GM19468 (cell line): Measurements from ENCODE around the gene ITGAD.

Experiments
- ATAC-seq: cut with Tn5 transposase; IDR thresholded peaks from one replicate; pipeline ENCODE4 v1.9.1; 2021; ENCODE audit warnings: mild to moderate bottlenecking, moderate library complexity, moderate number of reproducible peaks; ENCODE audit not compliant: unreplicated experiment; ENCODE audit errors: extremely low read depth

Gene ITGAD

GRCh38 chr16:31393056-31393455 lies at the start of gene ITGAD:
ITGAD (plus strand) TSS chr16:31393335; CDS start chr16:31393361, 26 bp downstream.
- ATAC-seq = no peak

DNA sequence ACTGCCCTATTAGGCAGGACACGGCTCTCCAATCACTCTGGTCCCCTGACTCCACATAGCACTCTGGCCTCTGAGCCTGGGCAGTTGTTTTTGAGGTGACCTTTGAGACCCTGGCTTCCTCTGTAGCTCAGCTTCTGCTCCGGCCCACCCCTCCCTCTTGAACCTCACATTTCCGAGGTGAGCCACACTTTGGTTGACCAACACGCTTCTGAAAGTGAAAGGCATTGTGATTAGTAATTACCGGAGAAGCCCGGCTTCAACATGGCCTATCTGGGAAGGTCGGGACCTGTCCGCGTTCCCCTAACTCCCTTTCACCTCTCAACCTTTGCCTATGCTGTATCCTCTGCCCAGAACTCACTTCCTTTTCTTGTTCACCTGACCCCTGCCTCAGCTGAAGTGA lies 48.4 kb upstream of the ITGAD start:
- no peak for ATAC-seq

DNA sequence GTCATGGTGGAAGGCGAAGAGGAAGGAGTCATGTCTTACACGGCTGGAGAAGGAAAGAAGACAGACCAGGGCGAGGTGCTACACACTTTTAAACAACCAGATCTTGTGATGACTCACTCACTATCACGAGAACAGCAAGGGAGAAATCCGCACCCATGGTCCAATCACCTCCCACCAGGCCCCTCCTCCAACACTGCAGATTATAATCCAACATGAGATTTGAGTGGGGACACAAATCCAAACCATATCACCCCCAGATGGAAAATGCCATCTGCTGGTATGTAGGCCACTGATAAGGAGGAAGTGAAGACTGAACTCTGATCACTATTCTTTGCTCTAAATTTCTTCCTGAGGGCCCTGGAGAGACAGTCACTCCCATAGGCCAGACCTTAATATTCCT lies 45.7 kb upstream of the ITGAD start:
- ATAC-seq = no peak

GRCh38 chr16:31348579-31348978 lies 44.6 kb upstream of the ITGAD start:
- no peak for ATAC-seq

GRCh38 chr16:31350275-31351005 lies 42.7 kb upstream of the ITGAD start:
- ATAC-seq = no peak

DNA sequence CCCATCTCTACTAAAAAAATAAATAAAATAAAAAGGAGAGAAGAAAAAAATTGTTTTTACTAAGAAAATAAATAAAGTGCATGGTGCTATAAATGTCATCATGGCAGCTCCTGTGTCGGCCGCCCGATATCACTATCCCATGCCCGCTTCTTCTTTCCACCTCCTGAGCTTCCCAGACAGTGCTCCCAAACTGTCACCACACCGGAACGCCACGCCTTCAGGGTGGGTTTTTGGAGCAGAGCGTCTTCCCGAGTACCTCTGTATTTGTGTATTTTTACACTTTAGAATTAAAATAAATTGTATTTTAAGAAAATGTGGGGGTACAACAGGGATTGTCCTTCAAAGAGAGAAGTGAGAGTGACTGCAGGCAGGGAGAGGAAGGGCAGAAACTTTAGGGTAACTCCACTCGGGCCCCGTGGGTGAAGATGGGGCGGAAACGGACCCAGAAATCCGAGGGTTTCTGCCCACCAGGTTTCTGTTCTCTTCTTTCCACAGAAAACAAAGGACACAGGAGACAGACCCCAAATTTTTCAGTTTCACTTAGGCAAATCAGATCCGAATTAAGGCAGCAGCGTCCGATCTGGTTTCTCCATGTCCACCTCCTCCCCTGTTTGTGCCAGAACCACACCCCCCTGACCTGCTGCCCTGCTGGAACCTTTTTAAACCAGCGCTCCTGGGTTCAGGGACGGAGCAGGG lies 41.7 kb upstream of the ITGAD start:
- ATAC-seq = no peak

GRCh38 chr16:31351942-31352325 lies 41.2 kb upstream of the ITGAD start:
- ATAC-seq = no peak

DNA sequence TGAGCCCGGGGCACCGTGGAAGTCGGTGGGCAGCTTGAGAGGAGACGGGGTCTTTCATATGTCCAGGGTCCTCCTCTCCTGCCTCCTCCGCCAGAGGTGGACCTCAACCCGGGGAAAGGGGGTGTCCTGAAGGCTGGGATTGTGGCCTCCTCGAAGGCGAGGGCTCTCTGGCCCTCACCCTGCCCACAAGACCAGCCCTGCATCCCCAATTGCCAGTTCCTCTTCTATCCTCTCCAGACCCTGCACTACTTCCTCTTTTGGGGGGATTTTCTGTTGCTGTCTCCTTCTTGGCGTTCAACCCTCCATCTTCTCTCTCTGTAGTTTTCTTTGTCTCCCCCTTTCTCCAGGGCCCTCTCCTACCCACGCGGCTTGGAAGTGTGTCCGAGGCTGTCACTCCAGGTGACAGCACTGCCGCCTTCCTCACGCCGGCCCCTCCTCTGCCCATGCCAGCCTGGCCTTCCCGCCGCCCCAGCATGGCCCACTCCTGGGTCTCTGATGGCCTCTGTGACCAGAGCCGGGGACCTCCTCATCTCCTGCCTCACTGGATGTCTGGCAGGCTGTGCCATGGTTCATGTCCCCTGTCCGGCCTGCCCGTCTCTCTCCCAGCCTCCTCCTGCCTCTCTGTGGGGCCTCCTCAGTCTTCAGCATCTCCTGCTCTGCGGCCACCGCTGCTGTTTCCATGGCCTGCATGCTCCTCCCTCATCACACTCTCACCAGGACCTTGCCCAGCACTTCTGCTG lies 40.6 kb upstream of the ITGAD start:
- no peak for ATAC-seq

DNA sequence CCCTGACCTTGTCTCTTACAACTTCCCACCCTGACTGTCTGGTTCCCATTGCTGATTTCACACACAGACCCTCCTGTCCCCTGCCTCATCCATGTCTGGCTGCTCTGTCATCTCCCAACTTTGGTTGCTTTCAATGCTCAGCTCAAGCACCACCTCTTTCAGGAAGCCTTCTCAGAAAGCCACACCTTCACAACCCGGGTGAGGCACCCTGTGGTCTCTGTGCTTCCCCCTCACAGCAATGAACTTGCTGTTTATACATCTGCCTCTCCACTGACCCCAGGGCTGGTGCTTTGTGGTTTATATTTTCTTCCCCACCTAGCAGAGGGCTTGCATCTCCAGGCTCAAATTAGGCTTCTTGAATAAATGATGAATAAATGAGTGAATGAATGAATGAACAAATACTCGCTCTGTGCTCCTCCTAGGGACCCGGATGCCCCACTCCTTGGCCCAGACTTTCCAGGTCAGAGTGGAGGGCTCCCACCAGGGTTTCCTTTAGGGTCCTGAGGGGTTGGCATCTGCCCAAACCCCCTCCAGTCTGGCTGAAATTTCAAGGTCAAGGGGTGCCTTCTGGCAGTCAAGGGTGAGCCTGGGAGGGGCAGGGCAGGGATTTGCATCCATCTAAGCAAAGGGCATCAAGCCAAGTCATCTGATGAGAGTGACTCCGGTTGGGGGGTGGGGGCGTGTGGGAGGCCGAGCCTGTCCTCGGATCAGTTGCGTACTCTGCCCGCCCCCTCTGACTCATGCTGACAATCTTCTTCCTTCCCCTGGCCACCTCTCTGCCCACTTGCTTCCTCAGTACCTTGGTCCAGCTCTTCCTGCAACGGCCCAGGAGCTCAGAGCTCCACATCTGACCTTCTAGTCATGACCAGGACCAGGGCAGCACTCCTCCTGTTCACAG lies 38.5 kb upstream of the ITGAD start, which contains the start of gene ITGAX:
Gene ITGAX, plus strand, starts transcription at position 783 of the 898 bp plus-strand sequence. Its CDS starts 79 bp downstream, at position 862.
- no peak for ATAC-seq

DNA sequence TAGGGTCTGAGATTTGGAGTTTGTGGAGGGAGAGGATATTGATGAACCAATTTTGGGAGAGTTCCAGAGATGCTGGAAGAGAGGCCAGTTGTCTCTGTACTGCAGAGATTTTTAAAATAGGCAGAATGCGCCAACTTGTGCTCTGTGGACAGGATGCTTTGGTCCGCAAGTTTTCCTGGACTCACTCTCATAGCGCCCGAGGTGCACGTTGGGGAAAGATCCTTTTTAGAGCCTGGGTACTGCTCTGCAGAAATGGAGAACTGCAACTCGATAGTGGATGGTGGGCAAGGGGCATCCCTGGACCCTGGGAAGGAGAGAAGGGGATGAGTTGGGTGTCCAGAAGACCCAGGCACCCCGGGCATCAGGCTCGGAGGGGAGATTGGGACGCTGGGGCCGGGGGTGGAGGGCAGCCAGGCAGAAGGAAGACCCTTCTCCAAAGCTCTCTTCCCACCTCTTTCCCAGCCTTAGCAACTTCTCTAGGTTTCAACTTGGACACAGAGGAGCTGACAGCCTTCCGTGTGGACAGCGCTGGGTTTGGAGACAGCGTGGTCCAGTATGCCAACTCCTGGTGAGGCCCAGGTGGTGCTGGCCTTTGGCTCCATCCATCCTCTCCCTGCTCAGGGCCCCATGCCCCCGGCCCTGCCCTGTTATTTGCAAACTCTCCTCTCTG lies 37.6 kb upstream of the ITGAD start:
- ATAC-seq = no peak

DNA sequence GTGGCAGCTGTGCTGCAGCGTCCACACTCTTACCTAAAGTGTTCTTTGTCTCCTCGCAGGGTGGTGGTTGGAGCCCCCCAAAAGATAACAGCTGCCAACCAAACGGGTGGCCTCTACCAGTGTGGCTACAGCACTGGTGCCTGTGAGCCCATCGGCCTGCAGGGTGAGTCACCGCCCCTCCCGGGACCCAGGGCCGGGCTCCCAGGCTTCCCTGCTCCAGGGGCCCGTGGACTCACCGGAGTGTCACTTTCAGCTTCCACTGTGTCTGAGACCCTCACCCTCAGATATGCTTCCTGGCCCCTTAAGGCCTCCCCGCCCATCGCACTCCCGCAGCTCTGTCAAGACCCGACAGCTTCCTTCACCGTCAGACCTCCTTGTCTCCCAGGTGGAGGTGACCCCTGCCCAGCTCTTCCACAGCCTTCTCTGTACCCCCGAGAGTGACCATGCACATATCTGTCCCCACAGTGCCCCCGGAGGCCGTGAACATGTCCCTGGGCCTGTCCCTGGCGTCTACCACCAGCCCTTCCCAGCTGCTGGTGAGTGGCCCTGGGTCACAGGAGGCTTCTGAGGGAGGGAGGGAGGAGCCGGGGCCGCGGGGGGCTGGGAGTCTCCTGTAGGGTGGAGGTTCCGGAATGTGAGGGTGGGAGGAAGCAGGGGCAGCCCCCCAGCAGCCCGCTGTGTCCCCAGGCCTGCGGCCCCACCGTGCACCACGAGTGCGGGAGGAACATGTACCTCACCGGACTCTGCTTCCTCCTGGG lies 36.4 kb upstream of the ITGAD start:
- ATAC-seq = no peak

GRCh38 chr16:31357324-31358109 lies 35.6 kb upstream of the ITGAD start:
- ATAC-seq = no peak

GRCh38 chr16:31360251-31360650 lies 32.9 kb upstream of the ITGAD start:
- no peak for ATAC-seq

- ATAC-seq = no peak
These were observed 31.7 kb upstream of the ITGAD start for GRCh38 chr16:31361201-31362110.

DNA sequence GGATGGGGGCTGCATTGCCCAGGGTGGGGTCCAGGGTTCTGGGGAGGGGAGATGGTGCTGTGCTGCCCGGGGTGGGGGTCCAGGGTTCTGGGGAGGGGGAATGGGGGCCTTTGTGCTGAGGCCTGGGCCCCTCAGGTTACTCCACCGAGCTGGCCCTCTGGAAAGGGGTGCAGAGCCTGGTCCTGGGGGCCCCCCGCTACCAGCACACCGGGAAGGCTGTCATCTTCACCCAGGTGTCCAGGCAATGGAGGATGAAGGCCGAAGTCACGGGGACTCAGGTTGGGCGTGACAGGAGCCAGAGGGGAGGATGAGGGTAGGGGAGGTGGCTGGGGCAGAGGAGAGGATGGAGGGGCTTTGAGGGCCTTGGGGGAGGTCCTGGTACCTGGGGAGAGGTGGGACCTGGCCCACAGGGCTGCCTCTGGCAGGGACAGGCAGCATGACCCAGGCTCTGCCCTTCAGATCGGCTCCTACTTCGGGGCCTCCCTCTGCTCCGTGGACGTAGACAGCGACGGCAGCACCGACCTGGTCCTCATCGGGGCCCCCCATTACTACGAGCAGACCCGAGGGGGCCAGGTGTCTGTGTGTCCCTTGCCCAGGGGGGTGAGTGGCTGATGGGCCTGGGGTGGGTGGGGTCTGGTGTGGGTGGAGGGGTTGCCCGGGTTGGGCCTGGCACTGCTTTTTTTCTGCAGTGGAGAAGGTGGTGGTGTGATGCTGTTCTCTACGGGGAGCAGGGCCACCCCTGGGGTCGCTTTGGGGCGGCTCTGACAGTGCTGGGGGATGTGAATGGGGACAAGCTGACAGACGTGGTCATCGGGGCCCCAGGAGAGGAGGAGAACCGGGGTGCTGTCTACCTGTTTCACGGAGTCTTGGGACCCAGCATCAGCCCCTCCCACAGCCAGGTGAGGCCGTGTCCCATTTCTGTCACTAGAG lies 30.4 kb upstream of the ITGAD start:
- no peak for ATAC-seq

DNA sequence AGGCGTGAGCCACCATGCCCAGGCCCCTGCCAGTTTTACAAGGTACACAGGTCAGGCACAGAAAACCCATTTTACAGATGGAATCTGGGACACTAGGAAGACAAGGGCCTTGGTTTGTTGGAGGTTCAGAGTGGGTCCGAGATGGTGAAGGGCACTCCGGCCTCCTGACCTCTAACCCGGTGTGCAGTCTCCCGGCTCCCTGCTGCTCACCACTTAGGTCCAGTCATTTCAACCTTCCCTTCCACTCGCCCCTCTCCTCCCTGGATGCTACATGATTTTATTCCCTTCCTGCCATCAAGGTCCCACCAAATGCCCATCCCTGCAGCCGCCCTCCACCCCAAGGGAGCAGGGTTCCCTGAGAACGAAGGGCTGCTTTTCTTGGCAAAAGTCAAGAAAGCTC lies 29.4 kb upstream of the ITGAD start:
- no peak for ATAC-seq
